OCI-LY1 (cell line): Measurements from ENCODE around the gene CDH13.

Experiments used
- H2AFZ ChIP-seq: fragments of 200-600 bp; sonication (generic), shearing (Covaris generic); 2 replicates; pipeline ENCODE4 v1.6.0; 2014; ENCODE audit warnings: antibody characterized with exemption, mild to moderate bottlenecking, low read length
- H3F3A ChIP-seq: fragments of 200-600 bp; sonication (generic), shearing (Covaris generic); 2 replicates; pipeline ENCODE4 v1.6.0; 2014; ENCODE audit warnings: mild to moderate bottlenecking, antibody characterized with exemption, low read length, moderate library complexity; ENCODE audit not compliant: insufficient read depth
- H3K27ac ChIP-seq: fragments of 200-600 bp; sonication (generic); 2 replicates; pipeline ENCODE4 v1.5.1; 2014; ENCODE audit warnings: low read length, mixed run types, mild to moderate bottlenecking, low read depth; ENCODE audit not compliant: poor library complexity, severe bottlenecking
- H3K27me3 ChIP-seq: fragments of 200-600 bp; sonication (generic); 2 replicates; pipeline ENCODE4 v1.6.0; 2014; ENCODE audit warnings: antibody characterized with exemption, mild to moderate bottlenecking, low read length, moderate library complexity; ENCODE audit not compliant: insufficient read depth
- H3K36me3 ChIP-seq: fragments of 200-600 bp; sonication (generic); 2 replicates; pipeline ENCODE4 v1.6.1; 2014; ENCODE audit warnings: mild to moderate bottlenecking, antibody characterized with exemption, low read length, moderate library complexity, mixed read lengths; ENCODE audit not compliant: insufficient read depth
- H3K4me1 ChIP-seq: fragments of 200-600 bp; sonication (generic); 2 replicates; pipeline ENCODE4 v1.5.1; 2014; ENCODE audit warnings: mild to moderate bottlenecking, low read length, moderate library complexity; ENCODE audit not compliant: insufficient read depth, severe bottlenecking
- H3K4me2 ChIP-seq: fragments of 200-600 bp; sonication (generic), shearing (Covaris generic); 2 replicates; pipeline ENCODE4 v1.6.1; 2014; ENCODE audit warnings: low read length
- H3K4me3 ChIP-seq: fragments of 200-600 bp; sonication (generic); 2 replicates; pipeline ENCODE4 v1.5.1; 2014; ENCODE audit warnings: low read length, low read depth, mild to moderate bottlenecking, mixed read lengths; ENCODE audit not compliant: poor library complexity, severe bottlenecking
- H3K79me2 ChIP-seq: fragments of 200-600 bp; shearing (Covaris generic); 2 replicates; pipeline ENCODE4 v1.6.1; 2016; ENCODE audit warnings: mixed run types, low read length, mixed read lengths; ENCODE audit not compliant: insufficient read depth
- H3K9ac ChIP-seq: fragments of 200-600 bp; sonication (generic), shearing (Covaris generic); 2 replicates; pipeline ENCODE4 v1.6.1; 2014; ENCODE audit warnings: mild to moderate bottlenecking, low read length, mixed read lengths
- H3K9me2 ChIP-seq: fragments of 200-600 bp; sonication (generic), shearing (Covaris generic); 2 replicates; pipeline ENCODE4 v1.6.1; 2014; ENCODE audit warnings: low read depth, mild to moderate bottlenecking, low read length, mixed read lengths
- H3K9me3 ChIP-seq: fragments of 200-600 bp; shearing (Covaris generic); 2 replicates; pipeline ENCODE4 v1.6.1; 2014; ENCODE audit warnings: low read length, mixed read lengths
- H4K20me1 ChIP-seq: fragments of 200-600 bp; sonication (generic), shearing (Covaris generic); 2 replicates; pipeline ENCODE4 v1.6.0; 2016; ENCODE audit warnings: mild to moderate bottlenecking, low read length; ENCODE audit not compliant: insufficient read depth
- EZH2 ChIP-seq: fragments of 200-600 bp; sonication (generic), shearing (Covaris generic); IDR thresholded peaks from 2 replicates; pipeline ENCODE4 v1.8.0; 2017; ENCODE audit warnings: borderline replicate concordance, mixed run types, mild to moderate bottlenecking, antibody characterized with exemption, low read length, moderate library complexity, mixed read lengths
- TF ChIP-seq, protein P1 (sequence below): fragments of 200-600 bp; sonication (generic), shearing (Covaris generic); IDR thresholded peaks from 2 replicates; pipeline ENCODE4 v1.5.1; 2017; ENCODE audit warnings: mild to moderate bottlenecking, antibody characterized with exemption, low read length, moderate library complexity, mixed read lengths

The CDH13 gene

DNA sequence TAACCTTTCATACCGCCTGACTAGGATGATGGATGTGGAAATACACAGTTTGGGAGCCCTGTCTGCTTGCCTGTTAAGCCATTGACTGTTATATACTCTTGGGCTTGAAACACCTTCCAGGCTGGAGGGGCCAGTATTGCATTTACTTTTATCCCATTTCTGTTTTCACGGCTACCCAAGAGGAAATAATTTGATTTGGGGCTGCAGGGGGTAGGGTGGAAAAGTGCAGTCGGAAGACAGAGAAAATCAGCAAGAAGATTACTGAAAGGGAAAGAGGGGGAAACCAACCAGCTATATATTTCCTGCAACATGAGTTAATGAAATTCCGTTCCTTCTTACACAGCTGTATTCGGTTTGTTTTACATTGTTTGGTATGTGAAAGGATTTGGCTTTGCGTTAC is 202.5 kb downstream of the CDH13 start:
- H4K20me1 ChIP-seq = no peaks in the 10 kb centered on the region
- no peaks in the 10 kb centered on the region for H3K9me2 ChIP-seq
- no peaks in the 10 kb centered on the region for H3K36me3 ChIP-seq
- no peaks in the 10 kb centered on the region for H3K27me3 ChIP-seq
- H3K4me1 ChIP-seq = no peaks in the 10 kb centered on the region
- H3K4me3 ChIP-seq = no peak overlapping the region
- H3K4me2 ChIP-seq = no peak overlapping the region
- H3F3A ChIP-seq = no peaks in the 10 kb centered on the region
- H3K9me3 ChIP-seq = no peaks in the 10 kb centered on the region
- H2AFZ ChIP-seq = no peak overlapping the region
- no peak overlapping the region for H3K9ac ChIP-seq
- no peak for TF ChIP-seq EZH2
- TF ChIP-seq, protein P1, sequence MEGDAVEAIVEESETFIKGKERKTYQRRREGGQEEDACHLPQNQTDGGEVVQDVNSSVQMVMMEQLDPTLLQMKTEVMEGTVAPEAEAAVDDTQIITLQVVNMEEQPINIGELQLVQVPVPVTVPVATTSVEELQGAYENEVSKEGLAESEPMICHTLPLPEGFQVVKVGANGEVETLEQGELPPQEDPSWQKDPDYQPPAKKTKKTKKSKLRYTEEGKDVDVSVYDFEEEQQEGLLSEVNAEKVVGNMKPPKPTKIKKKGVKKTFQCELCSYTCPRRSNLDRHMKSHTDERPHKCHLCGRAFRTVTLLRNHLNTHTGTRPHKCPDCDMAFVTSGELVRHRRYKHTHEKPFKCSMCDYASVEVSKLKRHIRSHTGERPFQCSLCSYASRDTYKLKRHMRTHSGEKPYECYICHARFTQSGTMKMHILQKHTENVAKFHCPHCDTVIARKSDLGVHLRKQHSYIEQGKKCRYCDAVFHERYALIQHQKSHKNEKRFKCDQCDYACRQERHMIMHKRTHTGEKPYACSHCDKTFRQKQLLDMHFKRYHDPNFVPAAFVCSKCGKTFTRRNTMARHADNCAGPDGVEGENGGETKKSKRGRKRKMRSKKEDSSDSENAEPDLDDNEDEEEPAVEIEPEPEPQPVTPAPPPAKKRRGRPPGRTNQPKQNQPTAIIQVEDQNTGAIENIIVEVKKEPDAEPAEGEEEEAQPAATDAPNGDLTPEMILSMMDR = no peak
- H3K79me2 ChIP-seq = no peaks in the 10 kb centered on the region
- no peak overlapping the region for H3K27ac ChIP-seq

GRCh38 chr16:82830944-82831343 is 204.2 kb downstream of the CDH13 start:
- no peaks in the 10 kb centered on the region for H4K20me1 ChIP-seq
- no peaks in the 10 kb centered on the region for H3K9me2 ChIP-seq
- H3K4me2 ChIP-seq = no peak overlapping the region

GRCh38 chr16:82832821-82833220 is 206.1 kb downstream of the CDH13 start:
- no peaks in the 10 kb centered on the region for H3K4me1 ChIP-seq
- no peaks in the 10 kb centered on the region for H3F3A ChIP-seq
- H3K27ac ChIP-seq = no peak overlapping the region
- no peaks in the 10 kb centered on the region for H3K27me3 ChIP-seq
- no peak overlapping the region for H3K4me2 ChIP-seq
- H3K36me3 ChIP-seq = no peaks in the 10 kb centered on the region
- no peak for TF ChIP-seq EZH2
- TF ChIP-seq, protein P1 = no peak
- H3K79me2 ChIP-seq = no peaks in the 10 kb centered on the region
- H3K9ac ChIP-seq = no peak overlapping the region
- no peaks in the 10 kb centered on the region for H3K9me3 ChIP-seq
- no peaks in the 10 kb centered on the region for H3K9me2 ChIP-seq
- H2AFZ ChIP-seq = no peak overlapping the region
- no peak overlapping the region for H3K4me3 ChIP-seq
- H4K20me1 ChIP-seq = no peaks in the 10 kb centered on the region

More at GRCh38 chr16:82830944-82831343, 204.2 kb downstream of the CDH13 start:
- TF ChIP-seq, protein P1 = no peak
- TF ChIP-seq EZH2 = no peak
- Histone ChIP-seq H3K27me3 (no peaks in the 10 kb centered on the region), H3K27ac (no peak overlapping the region), H3K9ac (no peak overlapping the region), H3K79me2 (no peaks in the 10 kb centered on the region), H3K4me3 (no peak overlapping the region), H3F3A (no peaks in the 10 kb centered on the region), H3K4me1 (no peaks in the 10 kb centered on the region), H3K36me3 (no peaks in the 10 kb centered on the region), H3K9me3 (no peaks in the 10 kb centered on the region), H2AFZ (no peak overlapping the region)
